Testis (tissue), 2 donors: ENCODE measurements around the gene MSI2.

Source experiments
- CTCF ChIP-seq, 3 experiments: fragments of 450-650 bp in 2 of 3; fragments of 200-600 bp in 1 of 3; sonication (generic) in 1 of 3; IDR thresholded peaks; one replicate each; pipeline ENCODE4 v1.5.1; 2016 to 2019; ENCODE audit warnings: antibody characterized with exemption in 3 of 3, mild to moderate bottlenecking in 2 of 3, moderate library complexity in 1 of 3
- POLR2A ChIP-seq: fragments of 450-650 bp; IDR thresholded peaks from one replicate; pipeline ENCODE4 v1.6.1; 2017; ENCODE audit warnings: antibody characterized with exemption, mild to moderate bottlenecking, moderate library complexity

GRCh38 chr17:57649731-57650484 is 393.6 kb downstream of the MSI2 start:
- TF ChIP-seq CTCF (IDR thresholded peaks at IDR 0.05) (no peak), POLR2A (no peak)
